ENCODE results near the gene CEACAM21. TPM values are rescaled to one million over a fixed set of nuclear protein-coding genes. Genes with fewer than 3 reads are reported as not detected.

The CEACAM21 gene
- total RNA-seq, 1 donor from 2014 or later = 31.1 TPM

DNA sequence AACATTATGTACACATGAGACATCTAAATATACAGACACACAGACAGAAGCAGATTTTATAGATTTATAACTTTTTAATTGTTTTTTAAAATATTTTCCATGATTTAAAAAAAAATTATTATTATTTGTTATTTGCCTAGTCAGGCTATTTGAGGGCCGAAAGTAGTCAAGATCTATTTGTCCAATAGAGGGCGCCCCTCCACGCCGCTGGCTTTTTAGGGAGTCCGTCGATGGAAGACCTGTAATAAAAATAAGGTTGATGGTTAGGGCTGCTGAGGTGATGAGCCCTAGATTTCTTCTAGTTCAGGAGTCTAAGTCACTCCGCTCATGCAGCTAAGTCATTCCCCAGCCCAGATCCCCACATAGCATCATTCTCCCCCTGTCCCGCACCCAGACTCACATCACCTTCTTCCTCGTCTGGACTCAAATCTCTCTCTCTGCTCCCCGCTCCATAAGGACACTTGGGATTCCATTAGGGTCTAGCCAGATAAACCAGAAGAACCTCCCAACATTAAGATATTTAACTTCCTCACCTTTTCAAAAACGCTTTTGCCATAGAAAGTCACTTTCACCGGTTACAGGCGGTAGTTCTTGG lies 33.9 kb upstream of the CEACAM21 start:
- intact Hi-C loops (cut with micrococcal nuclease) = loop anchor here (1.0 to 10.0 kb wide), 4 partner anchors 28 to 937 kb away; partner anchors contain the start of gene LTBP4

DNA sequence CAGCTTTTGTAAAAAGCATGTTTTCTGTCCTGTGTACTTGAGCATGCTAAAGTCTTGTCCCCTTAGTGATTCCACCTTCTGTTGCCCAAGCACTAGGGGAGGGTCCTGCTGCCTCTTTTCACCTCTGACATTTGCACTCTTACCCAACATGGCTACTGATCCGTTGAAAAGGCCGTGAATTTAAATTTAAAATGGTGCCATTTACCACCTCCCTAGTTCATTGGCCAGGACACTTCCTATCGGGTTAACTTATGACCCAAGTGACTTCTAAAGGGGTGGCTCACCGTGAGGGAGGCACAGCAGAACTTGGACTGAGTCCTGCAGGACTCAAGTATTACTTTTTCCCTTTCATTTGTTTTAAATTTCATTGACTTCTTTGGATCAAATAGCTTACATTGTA lies 33.3 kb upstream of the CEACAM21 start:
- Mint-ChIP-seq H3K27me3 (no peaks in the 10 kb centered on the region), H3K9me3 (no peaks in the 10 kb centered on the region), H3K4me1 (peaks cover 61% of the 10 kb centered on the region), H3K4me3 (peak overlapping the region; percentile 62), H3K27ac (peak overlapping the region; percentile 82), H3K36me3 (ENCODE audit: low read depth) (peaks cover 4% of the 10 kb centered on the region)
- intact Hi-C loops (cut with micrococcal nuclease) = loop anchor here (1.0 to 10.0 kb wide), 7 partner anchors 7 to 938 kb away; partner anchors contain the start of gene LTBP4
- DNase-seq = peak; percentile 64

More for the DNA sequence above, 33.9 kb upstream of the CEACAM21 start:
- Mint-ChIP-seq H3K27me3 (no peaks in the 10 kb centered on the region), H3K27ac (peak overlapping the region; percentile 82), H3K4me1 (peaks cover 61% of the 10 kb centered on the region), H3K9me3 (no peaks in the 10 kb centered on the region), H3K4me3 (peak overlapping the region; percentile 62), H3K36me3 (ENCODE audit: low read depth) (peaks cover 7% of the 10 kb centered on the region)
- peak; percentile 93 for DNase-seq

DNA sequence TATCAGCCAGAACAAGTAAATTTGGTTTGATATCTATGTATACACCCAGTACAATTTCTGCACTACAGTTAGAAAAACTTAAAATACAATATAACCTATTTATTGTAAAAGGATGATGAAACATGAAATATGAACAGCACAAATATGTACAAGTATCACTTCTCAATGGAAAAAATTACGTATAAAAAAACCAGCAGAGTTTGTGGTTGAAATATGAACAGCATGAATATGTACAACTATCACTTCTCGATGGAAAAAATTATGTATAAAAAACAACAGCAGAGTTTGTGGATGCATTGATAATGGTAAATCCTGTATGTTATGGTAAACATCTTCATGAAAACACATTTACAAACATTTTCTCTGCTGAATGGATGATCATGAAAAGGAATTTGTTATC lies 32.4 kb upstream of the CEACAM21 start:
- peak overlapping the region; percentile 99 for H3K27ac Mint-ChIP-seq
- H3K4me1 Mint-ChIP-seq = peaks cover 62% of the 10 kb centered on the region

DNA sequence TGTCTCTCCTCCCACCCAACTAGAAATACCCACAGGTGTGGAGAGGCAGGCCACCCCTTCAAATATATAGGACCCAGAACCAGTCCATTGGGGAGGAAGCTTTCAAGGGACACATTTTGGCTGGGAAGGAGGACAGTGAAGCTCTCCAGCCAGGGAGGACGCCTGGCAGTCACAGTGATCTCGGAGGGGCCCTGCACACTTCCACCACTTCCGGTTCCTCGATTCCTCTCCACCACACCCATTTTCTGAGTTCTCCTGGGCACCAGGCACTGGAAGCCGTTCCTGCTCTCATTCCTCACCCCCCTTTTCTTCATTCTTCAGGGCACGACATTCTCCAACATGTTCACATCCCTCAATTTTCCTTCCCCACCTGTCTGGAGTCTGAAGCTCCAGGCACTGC lies 30.4 kb upstream of the CEACAM21 start:
- H3K4me3 Mint-ChIP-seq = peak overlapping the region; percentile 91
- H3K4me1 Mint-ChIP-seq = peaks cover 62% of the 10 kb centered on the region
- H3K27ac Mint-ChIP-seq = peak overlapping the region; percentile 99
- no peaks in the 10 kb centered on the region for H3K27me3 Mint-ChIP-seq
- H3K9me3 Mint-ChIP-seq = no peaks in the 10 kb centered on the region
- H3K36me3 Mint-ChIP-seq (ENCODE audit: low read depth) = peaks cover 11% of the 10 kb centered on the region
- intact Hi-C loops (cut with micrococcal nuclease) = loop anchor here (5.0 to 10.0 kb wide), 3 partner anchors 283 to 941 kb away; partner anchors contain the start of genes HNRNPUL1 and LTBP4
- DNase-seq = peak; percentile 81

More for the DNA sequence above, 32.4 kb upstream of the CEACAM21 start:
- Mint-ChIP-seq H3K4me3 (peak overlapping the region; percentile 24), H3K9me3 (no peaks in the 10 kb centered on the region), H3K27me3 (no peaks in the 10 kb centered on the region), H3K36me3 (ENCODE audit: low read depth) (no peaks in the 10 kb centered on the region)
- intact Hi-C loops (cut with micrococcal nuclease) = loop anchor here (1.0 to 10.0 kb wide), 5 partner anchors 8 to 939 kb away; partner anchors contain the start of gene LTBP4
- DNase-seq = no peak

DNA sequence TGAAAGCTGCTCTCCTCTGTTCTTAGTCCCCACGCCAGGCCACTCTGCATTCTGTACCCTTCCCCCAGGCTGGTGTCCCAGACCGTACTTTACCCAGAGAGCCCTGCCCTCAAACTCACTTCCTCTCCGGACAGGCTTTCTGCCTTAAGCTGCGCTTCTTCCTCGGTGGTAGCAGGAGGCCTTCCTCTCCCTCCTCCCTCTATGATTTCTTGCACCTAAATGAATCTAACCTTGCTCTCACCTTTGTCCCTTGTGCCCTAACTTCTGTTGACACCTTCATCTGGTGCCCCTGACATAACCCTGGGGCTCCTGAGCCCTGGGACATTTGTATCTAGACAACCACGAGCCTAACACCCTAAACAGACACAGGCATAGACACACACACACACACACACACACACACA lies 29.6 kb upstream of the CEACAM21 start:
- peak; percentile 85 for DNase-seq
- Mint-ChIP-seq H3K4me3 (peak overlapping the region; percentile 91), H3K36me3 (ENCODE audit: low read depth) (peaks cover 18% of the 10 kb centered on the region), H3K27ac (peak overlapping the region; percentile 99), H3K27me3 (no peaks in the 10 kb centered on the region), H3K9me3 (no peaks in the 10 kb centered on the region), H3K4me1 (peaks cover 63% of the 10 kb centered on the region)
- intact Hi-C loops (cut with micrococcal nuclease) = loop anchor here (5.0 to 10.0 kb wide), 3 partner anchors 284 to 942 kb away; partner anchors contain the start of genes HNRNPUL1 and LTBP4

DNA sequence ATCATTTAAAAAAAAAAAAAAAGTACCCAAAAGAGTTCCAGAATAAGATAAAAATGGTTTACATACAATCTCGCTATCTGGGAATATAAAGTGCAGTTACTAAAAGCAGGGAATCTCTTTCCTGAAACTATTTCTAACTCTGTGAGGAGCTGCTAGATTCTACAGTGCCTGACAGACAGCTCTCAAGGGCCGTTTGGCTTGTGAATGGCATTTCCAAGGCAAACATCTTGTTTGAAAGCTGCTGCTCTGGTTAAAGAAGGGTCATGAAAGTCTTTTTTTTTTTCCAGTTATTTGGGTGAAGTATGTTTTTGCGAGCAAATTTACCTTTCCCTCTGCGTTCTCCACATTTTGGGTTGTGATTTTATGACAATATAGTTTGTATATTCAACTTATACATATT lies 29.0 kb upstream of the CEACAM21 start:
- peak; percentile 57 for DNase-seq
- Mint-ChIP-seq H3K4me3 (peak overlapping the region; percentile 91), H3K27me3 (no peaks in the 10 kb centered on the region), H3K36me3 (ENCODE audit: low read depth) (peaks cover 22% of the 10 kb centered on the region), H3K4me1 (peaks cover 66% of the 10 kb centered on the region), H3K27ac (peak overlapping the region; percentile 99), H3K9me3 (no peaks in the 10 kb centered on the region)
- intact Hi-C loops (cut with micrococcal nuclease) = loop anchor here (5.0 to 10.0 kb wide), 3 partner anchors 285 to 942 kb away; partner anchors contain the start of genes HNRNPUL1 and LTBP4

DNA sequence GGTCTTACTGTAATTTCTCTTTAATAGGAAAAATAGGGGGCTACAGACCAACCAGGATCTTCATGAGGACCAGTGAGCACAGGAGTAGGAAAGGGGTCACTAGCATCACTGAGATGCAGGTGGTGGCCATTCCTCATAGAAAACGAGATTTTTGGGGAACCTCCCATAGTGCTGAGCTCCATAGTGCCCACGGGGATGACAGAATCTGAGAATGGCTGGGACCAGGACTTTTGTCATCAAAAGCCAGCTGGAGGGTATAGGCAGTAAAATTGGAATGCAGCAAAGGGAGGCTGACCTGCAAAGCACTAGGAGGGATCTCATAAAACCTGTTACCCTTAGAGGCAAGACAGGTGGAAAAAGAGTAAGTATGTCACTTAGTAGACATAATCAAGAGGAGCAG lies 28.4 kb upstream of the CEACAM21 start:
- peak overlapping the region; percentile 62 for H3K4me3 Mint-ChIP-seq
- intact Hi-C loops (cut with micrococcal nuclease) = loop anchor here (5.0 to 10.0 kb wide), 3 partner anchors 285 to 943 kb away; partner anchors contain the start of genes HNRNPUL1 and LTBP4
- peak; percentile 60 for DNase-seq
- peaks cover 27% of the 10 kb centered on the region for H3K36me3 Mint-ChIP-seq (ENCODE audit: low read depth)
- H3K9me3 Mint-ChIP-seq = no peaks in the 10 kb centered on the region
- peak overlapping the region; percentile 76 for H3K27ac Mint-ChIP-seq
- H3K4me1 Mint-ChIP-seq = peaks cover 63% of the 10 kb centered on the region
- no peaks in the 10 kb centered on the region for H3K27me3 Mint-ChIP-seq

DNA sequence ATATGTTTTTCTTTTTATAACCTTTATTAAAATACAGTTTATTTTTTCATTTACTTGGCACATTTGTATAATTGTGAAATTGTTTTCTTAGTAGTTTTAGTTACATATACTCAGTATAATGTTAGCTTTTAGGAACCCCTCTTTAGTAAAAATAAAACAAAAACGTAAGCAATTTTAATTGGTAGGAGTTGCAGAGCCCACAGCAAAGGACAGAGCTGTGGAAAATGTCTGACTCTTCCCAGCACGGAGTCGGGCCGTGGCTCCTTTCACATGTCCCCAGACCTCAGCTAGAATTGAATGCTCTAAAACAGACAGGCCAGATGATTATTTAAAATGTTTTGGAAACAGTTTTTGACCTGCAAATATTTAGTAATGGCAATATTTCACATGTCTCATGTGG lies 27.9 kb upstream of the CEACAM21 start:
- peak; percentile 58 for DNase-seq
- intact Hi-C loops (cut with micrococcal nuclease) = loop anchor here (2.0 to 10.0 kb wide), 4 partner anchors 13 to 943 kb away; partner anchors contain the start of genes HNRNPUL1 and LTBP4
- Mint-ChIP-seq H3K27me3 (no peaks in the 10 kb centered on the region), H3K4me3 (peak overlapping the region; percentile 67), H3K27ac (peak overlapping the region; percentile 88), H3K4me1 (peaks cover 64% of the 10 kb centered on the region), H3K9me3 (no peaks in the 10 kb centered on the region), H3K36me3 (ENCODE audit: low read depth) (peaks cover 32% of the 10 kb centered on the region)

DNA sequence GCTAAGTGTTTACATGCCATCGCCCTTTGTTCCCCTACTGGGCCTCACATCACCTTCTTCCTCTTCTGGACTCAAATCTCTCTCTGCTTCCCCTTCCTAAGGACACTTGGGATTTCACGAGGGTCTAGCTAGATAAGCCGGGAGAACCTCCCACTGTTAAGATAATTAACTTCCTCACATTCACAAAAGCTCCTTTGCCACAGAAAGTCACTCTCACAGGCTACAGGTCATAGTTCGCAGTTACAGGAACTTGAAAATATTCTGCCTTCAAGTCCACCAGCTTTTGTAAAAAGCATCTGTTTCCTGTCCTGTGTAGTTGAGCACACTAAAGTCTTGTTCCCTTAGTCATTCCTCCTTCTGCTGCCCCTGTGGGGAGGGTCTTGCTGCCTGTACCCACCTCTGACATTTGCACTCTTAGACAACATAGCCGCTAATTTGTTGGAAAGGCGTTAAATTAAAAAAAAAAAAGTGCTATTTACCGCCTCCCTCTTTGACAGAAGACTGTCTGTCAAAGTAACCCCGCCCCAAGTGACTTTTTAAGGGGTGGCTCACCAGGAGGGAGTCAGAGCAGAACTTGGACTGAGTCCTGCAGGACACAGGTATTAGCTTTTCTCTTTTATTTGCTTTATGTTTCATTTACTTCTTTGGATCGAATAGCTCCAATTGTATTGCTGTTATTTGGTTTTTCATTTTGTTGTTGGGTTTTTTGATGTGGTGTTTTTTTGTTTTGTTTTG lies 26.8 kb upstream of the CEACAM21 start:
- Mint-ChIP-seq H3K27me3 (no peaks in the 10 kb centered on the region), H3K9me3 (no peaks in the 10 kb centered on the region), H3K4me3 (peak overlapping the region; percentile 99), H3K27ac (peak overlapping the region; percentile 99), H3K36me3 (ENCODE audit: low read depth) (peaks cover 42% of the 10 kb centered on the region), H3K4me1 (peaks cover 67% of the 10 kb centered on the region)
- peak; percentile 95 for DNase-seq
- intact Hi-C loops (cut with micrococcal nuclease) = loop anchor here (2.0 to 10.0 kb wide), 4 partner anchors 14 to 944 kb away; partner anchors contain the start of genes HNRNPUL1 and LTBP4

DNA sequence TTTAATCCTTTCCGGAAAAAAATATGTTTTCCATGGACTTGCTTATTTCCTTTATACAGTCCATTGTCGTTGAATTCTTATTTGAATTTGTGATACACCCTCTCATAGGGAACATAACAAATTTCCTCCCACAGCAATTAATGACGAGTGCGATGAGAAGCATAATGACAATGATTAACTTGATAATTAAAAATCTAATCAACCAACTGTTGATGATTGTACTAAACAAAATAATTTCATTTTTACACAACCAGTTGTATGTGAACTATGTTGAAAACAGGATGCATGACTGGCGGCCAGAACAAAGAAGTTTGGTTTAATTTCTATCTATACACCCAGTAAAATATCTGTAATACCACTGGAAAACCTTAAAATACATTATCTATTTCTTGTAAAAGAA lies 26.1 kb upstream of the CEACAM21 start:
- H3K9me3 Mint-ChIP-seq = no peaks in the 10 kb centered on the region
- intact Hi-C loops (cut with micrococcal nuclease) = loop anchor here (2.0 to 10.0 kb wide), 4 partner anchors 15 to 945 kb away; partner anchors contain the start of genes HNRNPUL1 and LTBP4
- H3K4me3 Mint-ChIP-seq = peak overlapping the region; percentile 99
- H3K4me1 Mint-ChIP-seq = peaks cover 65% of the 10 kb centered on the region
- peak overlapping the region; percentile 99 for H3K27ac Mint-ChIP-seq
- peaks cover 47% of the 10 kb centered on the region for H3K36me3 Mint-ChIP-seq (ENCODE audit: low read depth)
- peak; percentile 55 for DNase-seq
- H3K27me3 Mint-ChIP-seq = no peaks in the 10 kb centered on the region

DNA sequence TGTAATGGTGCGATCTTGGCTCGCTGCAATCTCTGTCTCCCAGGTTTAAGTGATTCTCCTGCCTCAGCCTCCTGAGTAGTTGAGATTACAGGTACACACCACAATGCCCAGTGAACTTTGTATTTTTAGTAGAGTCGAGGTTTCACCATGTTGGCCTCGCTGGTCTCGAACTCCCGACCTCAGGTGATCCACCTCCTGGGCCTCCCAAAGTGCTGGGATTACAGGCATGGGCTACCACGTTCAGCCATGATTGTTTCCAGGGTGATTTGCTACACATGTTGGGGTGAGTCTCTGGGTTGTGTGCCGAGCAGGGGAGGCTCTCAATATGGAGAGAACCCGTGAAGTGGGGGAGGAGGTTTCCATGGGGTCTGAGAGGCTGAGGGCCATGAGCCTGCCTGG lies 24.8 kb upstream of the CEACAM21 start:
- Mint-ChIP-seq H3K9me3 (no peaks in the 10 kb centered on the region), H3K4me3 (peak overlapping the region; percentile 99), H3K36me3 (ENCODE audit: low read depth) (peaks cover 60% of the 10 kb centered on the region), H3K27me3 (no peaks in the 10 kb centered on the region), H3K4me1 (peaks cover 65% of the 10 kb centered on the region), H3K27ac (peak overlapping the region; percentile 99)
- intact Hi-C loops (cut with micrococcal nuclease) = no loop called here
- DNase-seq = peak; percentile 73

DNA sequence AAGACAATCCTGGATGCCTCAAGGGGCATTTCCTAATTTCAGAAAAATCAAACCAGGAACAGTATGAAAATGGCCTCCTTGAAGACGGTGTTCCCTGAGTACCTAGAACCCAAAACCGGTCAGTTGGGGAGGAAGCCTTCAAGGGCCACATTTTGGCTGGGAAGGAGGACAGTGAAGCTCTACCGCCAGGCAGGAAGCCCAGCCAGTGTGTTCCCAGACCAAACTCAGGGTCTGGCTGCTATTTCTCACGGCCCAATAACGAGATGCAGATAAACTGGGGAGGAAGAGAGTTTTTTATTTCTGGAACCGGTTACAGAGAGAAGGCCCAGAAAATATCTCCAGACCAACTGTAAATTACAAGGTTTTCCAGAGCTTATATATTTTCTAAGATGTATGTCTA lies 24.3 kb upstream of the CEACAM21 start:
- H3K36me3 Mint-ChIP-seq (ENCODE audit: low read depth) = peaks cover 64% of the 10 kb centered on the region
- DNase-seq = peak; percentile 72
- no peaks in the 10 kb centered on the region for H3K9me3 Mint-ChIP-seq
- no peaks in the 10 kb centered on the region for H3K27me3 Mint-ChIP-seq
- H3K4me1 Mint-ChIP-seq = peaks cover 63% of the 10 kb centered on the region
- H3K27ac Mint-ChIP-seq = peak overlapping the region; percentile 99
- peak overlapping the region; percentile 99 for H3K4me3 Mint-ChIP-seq
- intact Hi-C loops (cut with micrococcal nuclease) = loop anchor here (1.0 kb wide), 1 partner anchor 8 kb away; no protein-coding TSS in a partner anchor

DNA sequence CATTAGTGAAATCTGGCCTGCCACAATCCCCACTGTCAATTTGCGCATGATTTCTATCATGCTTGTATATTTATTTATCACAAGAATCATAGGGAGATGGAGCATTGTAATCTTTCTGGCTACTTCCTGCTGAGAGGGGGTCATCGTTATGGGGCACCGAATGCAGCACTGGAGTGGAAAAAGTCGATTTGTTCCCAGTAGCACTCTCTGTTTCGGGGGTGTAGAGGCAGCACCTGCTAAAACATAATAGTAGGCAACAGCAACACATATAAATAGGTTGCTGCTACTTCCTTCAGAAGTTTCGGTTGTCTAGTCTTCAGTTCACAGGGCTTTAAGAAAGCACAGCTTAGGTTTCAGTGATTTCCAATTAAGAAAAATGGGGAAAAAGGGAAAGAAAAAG lies 23.4 kb upstream of the CEACAM21 start:
- Mint-ChIP-seq H3K36me3 (ENCODE audit: low read depth) (peaks cover 69% of the 10 kb centered on the region), H3K9me3 (no peaks in the 10 kb centered on the region), H3K27ac (peak overlapping the region; percentile 99), H3K27me3 (no peaks in the 10 kb centered on the region), H3K4me1 (peaks cover 64% of the 10 kb centered on the region), H3K4me3 (peak overlapping the region; percentile 99)
- intact Hi-C loops (cut with micrococcal nuclease) = loop anchor here (1.0 kb wide), 1 partner anchor 9 kb away; no protein-coding TSS in a partner anchor
- peak; percentile 80 for DNase-seq
